NK-92 (cell line): ENCODE measurements around the gene NUP160.
"Not testable (repeated sequence)": the region's sequence is repeated elsewhere in the genome, so short reads cannot be mapped to it uniquely, and the experiment has no call there.

ENCODE experiments used
- DNase-seq: peaks from one replicate; lab custom pipeline; 2025; ENCODE audit not compliant: unreplicated experiment; lab: John Stamatoyannopoulos, UW

NUP160 gene, protein sequence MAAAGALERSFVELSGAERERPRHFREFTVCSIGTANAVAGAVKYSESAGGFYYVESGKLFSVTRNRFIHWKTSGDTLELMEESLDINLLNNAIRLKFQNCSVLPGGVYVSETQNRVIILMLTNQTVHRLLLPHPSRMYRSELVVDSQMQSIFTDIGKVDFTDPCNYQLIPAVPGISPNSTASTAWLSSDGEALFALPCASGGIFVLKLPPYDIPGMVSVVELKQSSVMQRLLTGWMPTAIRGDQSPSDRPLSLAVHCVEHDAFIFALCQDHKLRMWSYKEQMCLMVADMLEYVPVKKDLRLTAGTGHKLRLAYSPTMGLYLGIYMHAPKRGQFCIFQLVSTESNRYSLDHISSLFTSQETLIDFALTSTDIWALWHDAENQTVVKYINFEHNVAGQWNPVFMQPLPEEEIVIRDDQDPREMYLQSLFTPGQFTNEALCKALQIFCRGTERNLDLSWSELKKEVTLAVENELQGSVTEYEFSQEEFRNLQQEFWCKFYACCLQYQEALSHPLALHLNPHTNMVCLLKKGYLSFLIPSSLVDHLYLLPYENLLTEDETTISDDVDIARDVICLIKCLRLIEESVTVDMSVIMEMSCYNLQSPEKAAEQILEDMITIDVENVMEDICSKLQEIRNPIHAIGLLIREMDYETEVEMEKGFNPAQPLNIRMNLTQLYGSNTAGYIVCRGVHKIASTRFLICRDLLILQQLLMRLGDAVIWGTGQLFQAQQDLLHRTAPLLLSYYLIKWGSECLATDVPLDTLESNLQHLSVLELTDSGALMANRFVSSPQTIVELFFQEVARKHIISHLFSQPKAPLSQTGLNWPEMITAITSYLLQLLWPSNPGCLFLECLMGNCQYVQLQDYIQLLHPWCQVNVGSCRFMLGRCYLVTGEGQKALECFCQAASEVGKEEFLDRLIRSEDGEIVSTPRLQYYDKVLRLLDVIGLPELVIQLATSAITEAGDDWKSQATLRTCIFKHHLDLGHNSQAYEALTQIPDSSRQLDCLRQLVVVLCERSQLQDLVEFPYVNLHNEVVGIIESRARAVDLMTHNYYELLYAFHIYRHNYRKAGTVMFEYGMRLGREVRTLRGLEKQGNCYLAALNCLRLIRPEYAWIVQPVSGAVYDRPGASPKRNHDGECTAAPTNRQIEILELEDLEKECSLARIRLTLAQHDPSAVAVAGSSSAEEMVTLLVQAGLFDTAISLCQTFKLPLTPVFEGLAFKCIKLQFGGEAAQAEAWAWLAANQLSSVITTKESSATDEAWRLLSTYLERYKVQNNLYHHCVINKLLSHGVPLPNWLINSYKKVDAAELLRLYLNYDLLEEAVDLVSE (N-terminal part only)

DNA sequence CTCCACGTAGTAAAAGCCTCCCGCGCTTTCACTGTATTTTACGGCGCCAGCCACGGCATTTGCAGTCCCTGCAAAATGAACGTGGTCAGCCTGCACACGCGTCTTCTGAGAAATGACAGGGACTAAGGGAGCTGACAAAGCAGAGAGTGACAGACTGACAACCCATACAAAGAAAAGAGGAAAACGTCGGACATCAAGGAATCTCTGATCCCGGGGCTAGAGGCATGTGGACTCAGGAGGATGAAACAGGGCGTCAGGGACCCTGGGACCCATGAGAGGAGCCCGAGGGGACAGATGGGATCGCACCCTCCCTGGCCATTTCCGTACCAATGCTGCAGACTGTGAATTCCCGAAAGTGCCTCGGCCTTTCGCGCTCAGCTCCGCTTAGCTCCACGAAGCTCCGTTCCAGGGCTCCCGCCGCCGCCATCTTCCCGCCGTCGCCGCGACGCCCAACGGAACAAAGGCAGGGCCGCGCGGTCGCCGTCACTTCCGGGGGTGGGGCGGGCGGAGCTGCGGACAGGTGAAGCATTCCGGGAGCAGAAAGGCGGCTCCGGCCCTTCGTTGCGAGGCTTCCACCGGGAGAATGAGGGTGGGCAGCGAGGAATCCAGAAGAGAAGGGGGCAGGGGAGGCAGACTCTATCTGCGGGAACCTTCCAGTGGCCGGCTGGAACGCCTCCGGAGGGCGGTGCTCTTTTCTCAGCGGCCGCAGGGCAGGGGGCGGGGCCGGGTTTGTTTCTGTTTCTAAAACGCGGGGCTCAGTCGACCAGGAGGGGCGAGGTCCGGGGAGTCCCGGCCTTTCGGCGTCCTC, at the start of gene NUP160:
Gene NUP160, minus strand, starts transcription at position 459 of the 808 bp plus-strand sequence. Its CDS starts 32 bp downstream, at position 427.
- DNase-seq, result peak; percentile 17

DNA sequence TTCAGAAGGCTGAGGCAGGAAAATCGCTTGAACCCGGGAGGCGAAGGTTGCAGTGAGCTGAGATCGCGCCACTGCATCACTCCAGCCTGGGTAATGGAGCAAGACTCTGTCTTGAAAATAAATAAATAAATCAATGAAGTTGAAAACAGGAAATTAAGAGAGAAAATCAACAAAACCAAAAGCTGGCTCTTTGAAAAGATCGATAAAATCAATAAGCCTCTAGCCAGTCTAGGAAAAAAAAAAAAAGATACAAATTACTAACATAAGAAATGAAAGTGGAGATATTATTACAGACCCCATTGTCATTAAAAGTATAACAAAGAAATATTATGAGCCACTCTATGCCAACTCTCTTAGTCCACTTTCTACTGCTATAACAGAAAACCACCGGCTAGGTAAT, 48.0 kb upstream of the NUP160 start:
- no peak for DNase-seq

DNA sequence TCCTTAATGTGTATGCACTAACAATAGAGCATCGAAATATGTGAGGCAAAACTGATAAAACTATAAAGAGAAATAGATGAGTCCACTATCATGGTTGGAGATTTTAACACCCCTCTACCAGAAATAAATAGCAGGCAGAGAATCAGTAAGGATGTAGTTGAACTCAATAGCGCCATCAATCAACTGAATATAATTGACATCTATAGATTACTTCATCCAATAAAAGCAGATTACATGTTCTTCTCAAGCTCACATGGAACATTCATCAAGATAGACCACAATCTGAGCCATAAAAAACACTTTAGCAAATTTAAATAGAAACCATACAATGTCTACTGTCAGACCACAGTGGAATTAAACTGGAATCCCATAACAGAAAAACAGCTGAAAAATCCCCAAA, 46.9 kb upstream of the NUP160 start:
- DNase-seq, result no peak

DNA sequence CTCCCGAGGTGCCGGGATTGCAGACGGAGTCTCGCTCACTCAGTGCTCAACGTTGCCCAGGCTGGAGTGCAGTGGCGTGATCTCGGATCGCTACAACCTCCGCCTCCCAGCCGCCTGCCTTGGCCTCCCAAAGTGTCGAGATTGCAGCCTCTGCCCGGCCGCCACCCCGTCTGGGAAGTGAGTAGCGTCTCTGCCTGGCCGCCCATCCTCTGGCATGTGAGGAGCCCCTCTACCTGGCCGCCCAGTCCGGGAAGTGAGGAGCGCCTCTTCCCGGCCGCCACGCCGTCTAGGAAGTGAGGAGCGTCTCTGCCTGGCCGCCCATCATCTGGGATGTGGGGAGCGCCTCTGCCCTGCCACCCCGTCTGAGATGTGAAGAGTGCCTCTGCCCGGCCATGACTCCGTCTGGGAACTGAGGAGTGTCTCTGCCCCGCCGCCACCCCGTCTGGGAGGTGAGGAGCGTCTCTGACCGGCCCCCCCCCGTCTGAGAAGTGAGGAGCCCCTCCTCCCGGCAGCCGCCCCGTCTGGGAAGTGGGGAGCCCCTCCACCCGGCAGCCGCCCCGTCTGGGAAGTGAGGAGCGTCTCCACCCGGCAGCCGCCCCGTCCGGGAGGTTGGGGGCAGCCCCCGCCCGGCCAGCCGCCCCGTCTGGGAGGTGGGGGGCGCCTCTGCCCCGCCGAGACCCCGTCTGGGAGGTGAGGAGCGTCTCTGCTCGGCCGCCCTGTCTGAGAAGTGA, 44.6 kb upstream of the NUP160 start:
- not testable (repeated sequence) for DNase-seq

DNA sequence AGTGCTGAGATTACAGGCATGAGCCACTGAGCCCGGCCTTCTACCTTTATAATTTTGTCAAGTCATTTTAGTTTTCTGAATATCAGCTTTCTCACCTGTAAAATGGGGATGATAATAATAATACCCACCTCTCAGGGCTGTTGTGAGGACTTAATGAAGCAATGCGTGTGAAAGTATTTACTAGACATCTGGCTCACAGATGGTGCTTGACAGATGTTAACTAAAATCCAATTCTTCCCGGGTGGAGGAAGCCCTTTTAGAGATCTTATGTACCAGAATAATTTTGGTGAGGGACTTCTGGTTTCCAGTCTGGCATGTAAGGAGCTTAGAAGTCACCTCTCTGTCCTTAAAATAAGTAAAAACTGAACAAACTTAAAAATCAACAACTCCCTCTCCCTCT, 43.7 kb upstream of the NUP160 start:
- DNase-seq, result no peak

DNA sequence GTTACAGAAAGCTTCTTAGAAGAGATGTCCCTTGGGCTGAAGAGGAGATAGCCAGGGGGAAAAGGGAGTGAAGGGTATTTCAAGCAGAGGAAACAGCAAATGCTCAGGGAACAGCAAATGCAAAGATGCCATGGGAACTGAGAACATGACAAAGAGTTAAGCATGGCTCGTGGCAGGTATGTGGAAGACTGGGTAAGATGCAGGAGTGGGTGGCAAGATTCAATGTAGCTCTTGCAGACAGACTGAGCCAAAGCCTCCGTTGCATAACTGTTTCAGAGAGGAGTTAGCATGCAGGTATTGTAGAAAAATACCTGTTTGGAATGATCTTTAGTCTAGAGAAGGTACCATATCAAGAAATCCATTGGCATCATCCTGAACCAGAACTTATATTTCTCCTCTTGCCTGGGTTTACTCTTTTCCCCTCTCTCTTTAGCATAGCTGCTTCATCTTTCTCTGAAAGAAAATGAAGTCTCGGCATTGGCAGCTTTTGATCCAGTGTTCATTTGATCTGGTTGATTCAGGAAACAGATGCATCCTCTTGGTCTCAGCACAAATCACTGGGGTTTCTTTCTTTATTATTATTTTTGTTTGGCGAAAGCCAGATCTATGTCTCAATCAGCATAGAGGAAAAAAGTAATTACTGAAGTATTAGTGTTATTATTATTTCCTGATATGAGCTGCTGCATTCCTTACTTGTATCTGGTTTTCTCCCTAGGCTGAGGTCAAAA, 41.7 kb upstream of the NUP160 start:
- no peak for DNase-seq

DNA sequence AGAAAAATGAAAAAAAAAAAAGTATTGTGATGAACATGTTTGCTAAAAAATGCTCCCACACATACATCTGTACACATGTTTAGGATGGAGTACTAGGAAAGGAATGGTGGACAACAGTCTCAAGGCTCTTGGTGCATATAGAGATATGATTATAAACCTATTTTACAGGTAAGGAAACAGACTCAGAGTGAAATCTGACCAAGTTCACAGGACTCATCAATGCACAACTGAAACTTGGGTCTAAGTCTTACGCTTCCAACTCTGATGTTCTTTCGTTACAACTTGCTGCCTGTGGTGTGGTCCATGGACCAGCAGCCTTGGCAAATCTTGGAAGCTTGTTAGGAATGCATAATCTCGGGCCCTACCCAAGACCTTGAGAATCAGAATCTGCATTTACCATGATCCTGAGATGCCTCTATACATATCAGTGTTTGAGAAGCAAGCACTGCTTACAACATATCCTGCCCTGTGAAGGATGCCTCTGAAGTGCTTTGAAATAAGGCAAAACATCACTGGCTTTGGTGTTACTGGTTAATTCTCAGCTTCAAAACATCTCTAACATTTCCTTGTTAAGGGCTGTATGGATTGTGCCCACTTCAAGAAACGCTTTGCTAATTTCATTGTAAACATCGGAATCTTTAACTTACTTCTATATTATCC, 39.9 kb upstream of the NUP160 start:
- DNase-seq, result no peak

DNA sequence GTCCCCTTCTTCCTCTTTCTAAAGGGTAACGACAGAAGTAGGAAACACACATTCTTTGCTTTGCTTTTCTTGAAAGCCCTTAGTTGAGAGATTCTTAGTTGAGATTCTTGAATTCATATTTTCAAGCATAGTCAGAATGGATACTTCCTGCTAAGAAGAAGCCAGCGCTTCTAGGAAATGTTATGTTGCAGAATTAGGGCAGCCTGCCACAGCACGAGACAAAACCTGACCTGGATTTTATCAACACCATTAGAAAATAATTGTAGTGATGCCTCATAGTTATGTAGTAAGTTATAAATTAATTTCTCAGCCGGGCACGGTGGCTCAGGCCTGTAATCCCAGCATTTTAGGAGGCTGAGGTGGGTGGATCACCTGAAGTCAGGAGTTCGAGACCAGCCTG, 37.9 kb upstream of the NUP160 start:
- no peak for DNase-seq

DNA sequence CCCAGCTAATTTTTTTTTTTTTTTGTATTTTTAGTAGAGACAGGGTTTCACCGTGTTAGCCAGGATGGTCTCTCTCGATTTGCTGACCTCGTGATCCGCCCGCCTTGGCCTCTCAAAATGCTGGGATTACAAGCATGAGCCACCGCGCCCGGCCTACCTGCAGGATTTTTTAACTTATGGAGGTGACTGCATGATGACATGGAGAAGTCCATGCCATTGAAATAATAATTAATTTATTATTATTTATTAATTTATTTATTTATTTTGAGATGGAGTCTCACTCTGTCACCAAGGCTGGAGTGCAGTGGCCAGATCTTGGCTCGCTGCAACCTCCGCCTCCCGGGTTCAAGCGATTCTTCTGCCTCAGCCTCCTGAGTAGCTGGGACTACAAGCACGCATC, 34.3 kb upstream of the NUP160 start:
- DNase-seq, result not testable (repeated sequence)

DNA sequence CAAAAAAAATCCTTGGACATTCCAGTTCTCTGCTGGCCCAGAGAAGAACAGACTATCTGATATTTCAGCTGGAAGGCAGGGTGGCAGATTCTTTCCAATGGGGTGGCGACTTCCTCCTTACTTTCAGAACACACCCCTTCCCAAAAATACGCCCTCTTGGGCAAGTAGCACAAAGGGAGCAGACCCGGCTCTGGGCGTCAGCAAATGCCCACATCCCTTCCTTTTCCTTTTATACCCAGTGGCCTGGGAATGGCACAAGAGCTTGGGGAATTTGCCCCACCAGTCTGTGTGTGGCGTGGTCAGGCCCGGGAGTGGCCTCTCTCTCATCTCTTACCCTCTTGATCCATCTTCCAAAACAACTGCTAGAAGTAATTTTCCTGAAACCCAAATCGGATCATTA, 33.0 kb upstream of the NUP160 start:
- DNase-seq, result no peak

DNA sequence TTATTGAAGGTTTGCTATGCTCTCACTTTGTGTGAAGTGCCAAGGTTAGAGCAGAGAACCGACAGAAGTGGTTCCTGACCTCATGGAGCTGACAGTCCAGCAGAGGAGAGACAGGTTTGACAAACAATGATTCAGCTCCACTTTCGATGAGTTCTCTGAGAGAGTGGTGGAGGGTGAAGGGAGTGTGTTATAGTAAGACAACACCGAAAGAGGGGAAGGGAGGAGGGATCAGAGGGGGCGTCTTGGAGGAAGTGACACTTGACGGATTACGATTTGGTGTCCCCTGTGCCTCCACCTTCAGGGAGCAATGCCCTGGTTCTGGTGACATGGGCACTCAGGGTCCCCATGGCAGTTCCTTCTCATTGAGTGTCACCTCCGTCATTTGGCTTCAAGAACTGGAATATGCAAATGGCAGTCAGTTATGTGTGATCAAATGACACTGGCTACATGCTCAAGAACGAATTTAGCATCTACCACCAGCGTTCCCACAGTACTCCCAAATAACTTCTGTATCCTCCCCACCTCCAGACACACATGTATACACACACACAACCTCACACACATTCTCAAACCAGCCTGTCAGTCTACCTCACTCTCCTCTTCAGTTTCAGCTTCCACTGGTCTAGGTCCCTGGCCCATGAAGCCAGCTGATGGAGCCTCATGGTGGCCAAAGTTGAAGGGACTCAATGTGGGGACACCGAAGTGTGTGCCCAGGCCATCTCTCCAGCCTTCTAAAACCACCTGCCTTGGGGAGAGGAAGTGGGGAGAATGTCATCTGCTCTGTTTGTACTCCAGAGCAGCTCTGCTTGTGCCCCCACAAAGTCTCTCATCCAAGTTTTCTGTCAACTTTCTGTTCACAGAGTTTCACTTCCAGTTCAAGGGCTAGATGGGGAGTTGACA, 31.4 kb upstream of the NUP160 start:
- DNase-seq, result no peak

DNA sequence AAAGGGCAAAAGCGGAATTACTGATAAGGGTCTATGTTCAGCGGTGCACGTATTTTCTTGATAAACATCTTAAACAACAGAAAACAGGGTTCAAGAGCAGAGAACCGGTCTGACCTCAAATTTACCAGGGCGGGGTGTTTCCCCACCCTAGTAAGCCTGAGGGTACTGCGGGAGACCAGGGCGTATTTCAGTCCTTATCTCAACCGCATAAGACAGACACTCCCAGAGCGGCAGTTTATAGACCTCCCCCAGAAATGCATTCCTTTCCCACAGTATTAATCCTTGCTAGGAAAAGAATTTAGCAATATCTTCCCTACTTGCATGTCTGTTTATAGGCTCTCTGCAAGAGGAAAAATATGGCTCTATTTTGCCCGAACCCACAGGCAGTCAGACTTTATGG, 27.7 kb upstream of the NUP160 start:
- not testable (repeated sequence) for DNase-seq

DNA sequence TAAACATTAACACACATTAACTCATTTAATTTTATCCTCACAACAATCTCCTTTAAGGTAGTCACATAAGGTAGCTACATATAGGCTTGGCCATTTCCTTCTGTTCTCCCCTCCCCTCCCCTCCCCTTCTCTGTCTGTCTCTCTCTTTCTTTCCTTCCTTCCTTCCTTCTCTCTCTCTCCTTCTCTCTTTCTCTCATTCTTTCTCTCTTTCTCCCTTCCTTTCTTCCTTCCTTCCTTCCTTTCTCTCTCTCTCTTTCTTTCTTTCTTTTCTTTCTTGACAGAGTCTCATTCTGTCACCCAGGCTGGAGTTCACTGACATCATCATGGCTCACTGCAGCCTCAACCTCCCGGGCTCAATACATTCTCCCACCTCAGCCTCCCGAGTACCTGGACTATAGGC, 22.3 kb upstream of the NUP160 start:
- DNase-seq, result no peak

DNA sequence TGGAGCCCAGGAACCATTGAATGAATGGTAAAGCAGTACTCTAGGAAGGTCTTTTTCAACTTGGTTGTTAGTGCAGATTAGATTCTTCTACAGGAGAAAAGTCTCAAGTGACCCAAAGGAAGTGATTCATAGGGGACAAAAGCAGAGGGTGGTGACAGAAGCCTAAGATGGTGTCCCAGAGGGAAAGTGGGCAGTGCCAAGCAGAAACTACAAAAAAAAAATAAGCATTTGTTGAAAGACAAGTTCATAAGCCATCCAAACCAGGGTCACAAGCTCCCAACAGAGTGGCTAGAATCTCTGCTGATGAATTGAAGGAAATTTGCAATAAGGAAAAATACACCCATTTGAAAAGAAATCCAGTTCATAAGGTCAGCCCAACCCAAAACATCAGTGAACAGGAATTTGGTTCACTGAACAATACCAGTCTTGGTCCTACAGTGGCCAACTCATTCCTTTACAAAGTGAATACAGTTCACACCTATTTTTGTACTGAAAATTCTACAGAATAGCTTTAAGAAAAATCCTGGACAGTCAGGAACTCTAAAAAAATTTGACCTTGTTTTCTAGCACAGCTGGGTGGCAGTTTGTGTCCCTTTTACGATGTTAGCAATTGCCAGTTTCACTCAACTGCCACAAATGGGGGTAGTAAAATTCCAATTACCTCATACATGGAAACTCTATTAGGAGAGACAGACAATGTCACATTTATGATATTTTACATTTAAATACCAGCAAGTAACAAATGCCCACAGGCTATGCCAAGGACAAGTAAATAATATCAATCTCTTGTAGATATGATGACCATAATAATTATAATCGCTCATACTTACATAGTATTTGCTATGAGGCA, 21.6 kb upstream of the NUP160 start:
- no peak for DNase-seq

DNA sequence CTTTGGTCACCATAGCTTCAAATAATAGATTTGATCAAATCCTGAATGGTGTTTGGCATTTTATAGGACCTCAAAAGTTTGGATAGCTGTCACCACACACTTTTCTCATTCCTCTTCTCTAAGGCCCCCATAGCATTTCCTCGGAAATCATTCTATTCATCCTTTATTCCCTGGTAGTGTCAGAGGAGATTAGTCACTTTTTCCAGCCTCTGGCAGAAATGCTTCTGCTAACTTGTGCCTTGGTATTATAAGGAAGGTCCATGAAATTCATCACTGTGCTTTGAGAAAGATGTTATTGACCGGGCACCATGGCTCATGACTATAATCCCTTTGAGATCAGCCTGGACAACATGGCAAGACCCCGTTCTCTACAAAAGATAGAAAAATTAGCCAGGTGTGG, 19.7 kb upstream of the NUP160 start:
- DNase-seq, result no peak

DNA sequence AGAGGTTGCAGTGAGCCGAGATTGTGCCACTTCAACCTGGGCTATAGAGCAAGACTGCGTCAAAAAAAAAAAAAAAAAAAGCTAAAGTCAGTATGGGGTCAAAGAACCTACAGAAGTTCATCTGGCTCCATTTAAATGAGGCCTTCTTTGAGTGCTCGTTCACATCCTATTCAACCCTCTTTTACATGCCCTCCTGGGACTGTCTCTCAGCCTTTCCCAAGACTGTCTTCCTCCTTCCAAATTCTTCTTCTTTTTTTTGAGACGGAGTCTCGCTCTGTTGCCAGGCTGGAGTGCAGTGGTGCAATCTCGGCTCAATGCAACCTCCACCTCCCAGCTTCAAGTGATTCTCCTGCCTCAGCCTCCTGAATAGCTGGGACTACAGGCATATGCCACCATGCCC, 18.7 kb upstream of the NUP160 start:
- not testable (repeated sequence) for DNase-seq

DNA sequence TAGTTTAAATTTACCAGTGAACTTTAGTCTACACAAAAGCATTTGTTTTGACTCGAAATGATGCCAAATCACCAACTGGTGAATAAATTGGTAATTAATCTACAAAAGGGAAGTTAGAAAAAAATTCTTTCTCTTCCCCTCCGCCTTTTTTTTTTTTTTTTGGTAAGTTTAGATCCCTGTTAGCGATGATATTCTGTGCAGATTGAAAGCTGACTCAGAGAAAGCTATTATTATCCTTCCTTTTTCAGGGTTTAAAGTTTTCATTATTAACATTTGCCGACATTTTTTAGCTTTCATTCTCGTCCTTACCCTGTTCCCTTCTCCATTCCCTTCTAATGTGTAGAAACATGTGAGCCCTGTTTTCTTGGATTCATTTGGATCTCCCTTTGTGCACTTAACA, 16.8 kb upstream of the NUP160 start:
- no peak for DNase-seq
